ENCODE results near the gene PRDX6. TPM values are rescaled to one million over a fixed set of nuclear protein-coding genes. Genes with fewer than 3 reads are reported as not detected.

PRDX6 gene
- total and polyA plus RNA-seq, 4 donors: 170 to 347 (median 246) TPM

DNA sequence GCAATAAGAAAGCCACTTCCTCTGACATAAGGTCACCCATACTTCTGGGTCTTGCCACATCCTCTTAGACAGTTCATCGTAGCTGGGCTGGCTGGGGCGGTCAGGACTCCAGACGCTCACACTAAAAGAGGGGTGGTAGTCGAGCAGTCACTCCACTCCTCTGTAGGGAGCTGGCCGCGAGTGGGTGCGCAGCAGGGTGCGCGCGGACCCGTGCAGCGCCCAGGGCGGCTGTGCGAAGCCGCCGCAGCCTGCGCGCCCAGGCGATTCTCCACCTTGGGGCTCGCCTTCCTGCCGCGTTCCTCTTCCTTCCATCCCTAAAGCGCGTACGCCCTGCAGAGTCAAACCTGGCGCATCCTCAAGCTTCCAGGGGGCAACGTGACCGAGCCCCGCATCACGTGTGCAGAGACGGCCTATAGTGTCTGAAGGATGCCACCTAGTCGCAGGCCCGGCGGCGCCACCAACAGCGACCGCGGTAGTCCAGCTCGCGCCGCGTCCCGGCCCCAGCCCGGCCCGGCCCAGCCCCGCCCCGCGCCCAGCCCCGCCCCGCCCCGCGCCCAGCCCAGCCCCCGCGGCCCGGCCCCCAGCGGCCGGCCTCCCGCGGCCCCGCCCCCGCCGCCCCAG is 360 bp upstream of the PRDX6 start:
- 1% methylated on average over 36 to 62 of the region's 62 CpGs for WGBS, 2 donors
- peak; percentile 92 to 95 (median 94) for DNase-seq
- Histone ChIP-seq H3K9me3 (ENCODE audit: control insufficient read depth in 4 of 4, insufficient read depth in 3 of 4, low read length in 3 of 4) (no peaks in the 10 kb centered on the region), H3K36me3 (ENCODE audit: control insufficient read depth in 4 of 4, insufficient read depth in 4 of 4, low read length in 4 of 4) (peaks cover 6 to 11% (median 8%) of the 10 kb centered on the region in 4 donors), H3K4me1 (ENCODE audit: control insufficient read depth in 5 of 5, insufficient read depth in 5 of 5, low read length in 5 of 5) (peaks cover 2 to 44% (median 9%) of the 10 kb centered on the region in 5 donors), H3K4me3 (peak overlapping the region; percentile 41), H3K27ac (ENCODE audit: low read depth in 1 of 2, low read length in 1 of 2) (peak overlapping the region; percentile 83 to 85), H3K27me3 (ENCODE audit: control insufficient read depth in 3 of 3, insufficient read depth in 3 of 3, low read length in 2 of 3) (no peaks in the 10 kb centered on the region), H3K9ac (ENCODE audit: insufficient read depth in 1 of 2, low read length in 2 of 2) (peak overlapping the region; percentile 57 to 81)
- ATAC-seq (ENCODE audit: insufficient read depth, low FRiP score): peak; percentile 79
- TF ChIP-seq, protein P1, sequence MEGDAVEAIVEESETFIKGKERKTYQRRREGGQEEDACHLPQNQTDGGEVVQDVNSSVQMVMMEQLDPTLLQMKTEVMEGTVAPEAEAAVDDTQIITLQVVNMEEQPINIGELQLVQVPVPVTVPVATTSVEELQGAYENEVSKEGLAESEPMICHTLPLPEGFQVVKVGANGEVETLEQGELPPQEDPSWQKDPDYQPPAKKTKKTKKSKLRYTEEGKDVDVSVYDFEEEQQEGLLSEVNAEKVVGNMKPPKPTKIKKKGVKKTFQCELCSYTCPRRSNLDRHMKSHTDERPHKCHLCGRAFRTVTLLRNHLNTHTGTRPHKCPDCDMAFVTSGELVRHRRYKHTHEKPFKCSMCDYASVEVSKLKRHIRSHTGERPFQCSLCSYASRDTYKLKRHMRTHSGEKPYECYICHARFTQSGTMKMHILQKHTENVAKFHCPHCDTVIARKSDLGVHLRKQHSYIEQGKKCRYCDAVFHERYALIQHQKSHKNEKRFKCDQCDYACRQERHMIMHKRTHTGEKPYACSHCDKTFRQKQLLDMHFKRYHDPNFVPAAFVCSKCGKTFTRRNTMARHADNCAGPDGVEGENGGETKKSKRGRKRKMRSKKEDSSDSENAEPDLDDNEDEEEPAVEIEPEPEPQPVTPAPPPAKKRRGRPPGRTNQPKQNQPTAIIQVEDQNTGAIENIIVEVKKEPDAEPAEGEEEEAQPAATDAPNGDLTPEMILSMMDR (IDR thresholded peaks at IDR 0.05; ENCODE audit: control extremely low read depth, extremely low read depth): no peak

DNA sequence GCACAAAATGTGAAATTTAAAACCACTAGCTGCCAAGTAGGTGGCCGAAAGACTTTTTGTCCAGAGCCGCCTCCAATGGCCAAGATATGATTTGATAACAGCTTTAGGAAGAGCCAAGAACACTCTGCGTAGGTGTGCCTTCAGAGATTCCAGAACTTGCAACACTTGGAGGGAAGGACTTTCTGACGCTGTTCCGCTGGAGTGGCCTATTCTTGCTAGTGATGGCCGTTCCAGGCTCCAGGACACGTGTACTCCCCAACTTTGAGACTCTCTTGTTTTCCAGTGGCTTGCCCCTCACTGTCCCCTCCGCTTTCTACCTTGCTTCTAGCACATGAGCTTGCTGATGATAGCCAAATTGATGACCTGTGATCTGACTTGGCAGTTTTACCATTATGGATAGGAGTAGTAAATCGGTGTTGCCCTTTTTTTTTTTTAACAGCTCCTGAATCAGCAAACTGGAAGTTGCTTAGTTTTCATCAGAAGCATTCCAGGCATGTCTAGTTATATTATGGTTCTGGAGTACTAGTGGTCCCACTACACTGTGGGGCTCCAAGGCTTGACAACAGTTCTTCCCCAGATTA is 1.0 kb downstream of the PRDX6 start:
- 8 to 10% methylated on average over 9 of the region's 9 CpGs for whole genome bisulfite sequencing, 2 donors
- Histone ChIP-seq H3K4me1 (ENCODE audit: control insufficient read depth in 5 of 5, insufficient read depth in 5 of 5, low read length in 5 of 5) (peaks cover 2 to 44% (median 9%) of the 10 kb centered on the region in 5 donors), H3K4me3 (peak overlapping the region; percentile 93), H3K27ac (ENCODE audit: low read depth in 1 of 2, low read length in 1 of 2) (peak overlapping the region; percentile 97 to 99), H3K9me3 (ENCODE audit: control insufficient read depth in 4 of 4, insufficient read depth in 3 of 4, low read length in 3 of 4) (no peaks in the 10 kb centered on the region), H3K36me3 (ENCODE audit: control insufficient read depth in 4 of 4, insufficient read depth in 4 of 4, low read length in 4 of 4) (peaks cover 8 to 26% (median 21%) of the 10 kb centered on the region in 4 donors), H3K9ac (ENCODE audit: insufficient read depth in 1 of 2, low read length in 2 of 2) (peak overlapping the region; percentile 91 to 92), H3K27me3 (ENCODE audit: control insufficient read depth in 3 of 3, insufficient read depth in 3 of 3, low read length in 2 of 3) (no peaks in the 10 kb centered on the region)
- ATAC-seq (ENCODE audit: insufficient read depth, low FRiP score) (peak; percentile 62), DNase-seq (peak; percentile 60 to 82 (median 76))
- TF ChIP-seq, protein P1 (IDR thresholded peaks at IDR 0.05; ENCODE audit: control extremely low read depth, extremely low read depth): no peak

DNA sequence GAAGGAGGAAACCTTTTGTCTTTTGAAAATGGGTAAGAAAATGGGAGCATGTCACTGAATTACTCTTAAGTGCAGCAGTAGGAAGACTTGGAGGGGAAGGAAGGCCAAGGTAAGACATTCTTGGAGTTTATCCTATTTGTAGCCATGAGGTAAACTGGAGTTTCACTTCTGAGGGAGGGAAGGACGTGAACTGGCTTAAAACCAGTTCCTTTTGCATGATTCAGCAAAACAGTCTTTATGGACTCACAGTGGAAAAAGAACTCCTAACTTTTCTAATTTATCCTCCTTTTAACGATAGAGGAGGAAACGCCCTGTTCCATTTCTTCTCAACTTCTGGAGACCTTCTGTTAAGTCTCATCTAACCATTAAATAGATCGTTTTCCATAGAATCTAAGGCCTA is 2.5 kb downstream of the PRDX6 start:
- Histone ChIP-seq H3K4me3 (no peak overlapping the region), H3K36me3 (ENCODE audit: control insufficient read depth in 4 of 4, insufficient read depth in 4 of 4, low read length in 4 of 4) (peaks cover 11 to 33% (median 29%) of the 10 kb centered on the region in 4 donors), H3K9ac (ENCODE audit: insufficient read depth in 1 of 2, low read length in 2 of 2) (no peak overlapping the region), H3K4me1 (ENCODE audit: control insufficient read depth in 5 of 5, insufficient read depth in 5 of 5, low read length in 5 of 5) (peaks cover 2 to 32% (median 9%) of the 10 kb centered on the region in 5 donors), H3K27ac (ENCODE audit: low read depth in 1 of 2, low read length in 1 of 2) (no peak overlapping the region), H3K9me3 (ENCODE audit: control insufficient read depth in 4 of 4, insufficient read depth in 3 of 4, low read length in 3 of 4) (no peaks in the 10 kb centered on the region), H3K27me3 (ENCODE audit: control insufficient read depth in 3 of 3, insufficient read depth in 3 of 3, low read length in 2 of 3) (no peaks in the 10 kb centered on the region)
- no peak for ATAC-seq (ENCODE audit: insufficient read depth, low FRiP score)
- TF ChIP-seq, protein P1 (IDR thresholded peaks at IDR 0.05; ENCODE audit: control extremely low read depth, extremely low read depth): no peak
- 56 to 68% methylated on average over 4 of the region's 4 CpGs for WGBS, 2 donors
- DNase-seq: peak in 1 of 3 donors; percentile 5
